ENCODE results near the gene MUS81. TPM values are rescaled to one million over a fixed set of nuclear protein-coding genes. Genes with fewer than 3 reads are reported as not detected.

The MUS81 gene
- total and polyA plus RNA-seq, 9 of the 15 experiments (the other 6 are each of a cell fraction or from before 2014, with no cell fraction given): 13.4 to 118 (median 53.7) TPM

DNA sequence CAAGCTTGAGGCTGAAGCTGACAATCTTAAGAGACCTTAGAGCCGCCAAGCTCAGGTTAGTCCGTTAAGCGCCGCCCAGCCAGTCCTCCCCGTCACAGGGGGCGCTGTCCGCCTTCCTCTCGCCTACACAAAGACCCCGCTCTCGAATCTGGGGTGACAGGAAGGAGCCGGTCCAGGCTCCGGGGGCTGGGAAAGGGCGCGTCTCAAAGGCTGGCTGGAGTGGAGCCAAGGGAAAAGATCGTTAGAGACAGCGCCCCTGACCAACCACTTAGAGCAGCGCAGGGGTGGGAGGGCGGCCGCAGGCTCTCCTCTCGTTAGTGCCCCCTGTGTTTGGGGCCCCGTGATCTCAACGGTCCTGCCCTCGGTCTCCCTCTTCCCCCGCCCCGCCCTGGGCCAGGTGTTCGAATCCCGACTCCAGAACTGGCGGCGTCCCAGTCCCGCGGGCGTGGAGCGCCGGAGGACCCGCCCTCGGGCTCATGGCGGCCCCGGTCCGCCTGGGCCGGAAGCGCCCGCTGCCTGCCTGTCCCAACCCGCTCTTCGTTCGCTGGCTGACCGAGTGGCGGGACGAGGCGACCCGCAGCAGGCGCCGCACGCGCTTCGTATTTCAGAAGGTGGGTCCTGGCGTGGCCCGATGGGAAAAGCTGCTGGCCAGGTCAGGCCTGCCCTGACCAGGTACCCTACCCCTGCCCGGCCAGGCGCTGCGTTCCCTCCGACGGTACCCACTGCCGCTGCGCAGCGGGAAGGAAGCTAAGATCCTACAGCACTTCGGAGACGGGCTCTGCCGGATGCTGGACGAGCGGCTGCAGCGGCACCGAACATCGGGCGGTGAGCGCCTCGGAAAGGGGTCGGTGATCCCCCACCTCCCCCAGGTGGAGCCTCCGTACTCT is at the start of gene MUS81 (continued):
- TF ChIP-seq, protein P1, sequence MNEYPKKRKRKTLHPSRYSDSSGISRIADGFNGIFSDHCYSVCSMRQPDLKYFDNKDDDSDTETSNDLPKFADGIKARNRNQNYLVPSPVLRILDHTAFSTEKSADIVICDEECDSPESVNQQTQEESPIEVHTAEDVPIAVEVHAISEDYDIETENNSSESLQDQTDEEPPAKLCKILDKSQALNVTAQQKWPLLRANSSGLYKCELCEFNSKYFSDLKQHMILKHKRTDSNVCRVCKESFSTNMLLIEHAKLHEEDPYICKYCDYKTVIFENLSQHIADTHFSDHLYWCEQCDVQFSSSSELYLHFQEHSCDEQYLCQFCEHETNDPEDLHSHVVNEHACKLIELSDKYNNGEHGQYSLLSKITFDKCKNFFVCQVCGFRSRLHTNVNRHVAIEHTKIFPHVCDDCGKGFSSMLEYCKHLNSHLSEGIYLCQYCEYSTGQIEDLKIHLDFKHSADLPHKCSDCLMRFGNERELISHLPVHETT (CRISPR knock-in tag; conservative IDR thresholded peaks at IDR 0.05 in 1 of 2, IDR thresholded peaks at IDR 0.05 in 1 of 2): peak in 1 of 2 experiments; percentile 92; a peak in 3 of 4 replicates
- TF ChIP-seq EP400 (IDR thresholded peaks at IDR 0.05) (peak; percentile 92), BRCA1 (IDR thresholded peaks at IDR 0.05) (no peak), BRCA1 (CRISPR knock-in tag; IDR thresholded peaks at IDR 0.05) (peak; percentile 42; the same call in 1 of the 2 replicates), PKNOX1 (IDR thresholded peaks at IDR 0.05) (peak; percentile 96), SMC3 (conservative IDR thresholded peaks at IDR 0.05; ENCODE audit: insufficient read depth, low read depth, low read length) (no peak; the same call in 1 of the 2 replicates), CSDE1 (IDR thresholded peaks at IDR 0.05) (no peak), ZC3H4 (CRISPR knock-in tag; IDR thresholded peaks at IDR 0.05; ENCODE audit: borderline replicate concordance) (peak; percentile 80), ZNF77 (CRISPR knock-in tag; IDR thresholded peaks at IDR 0.05) (no peak), ATF6 (CRISPR knock-in tag; IDR thresholded peaks at IDR 0.05) (0 out of 2 replicates have a peak, but pooled peaks have one; percentile 21)
- TF ChIP-seq, protein P2, sequence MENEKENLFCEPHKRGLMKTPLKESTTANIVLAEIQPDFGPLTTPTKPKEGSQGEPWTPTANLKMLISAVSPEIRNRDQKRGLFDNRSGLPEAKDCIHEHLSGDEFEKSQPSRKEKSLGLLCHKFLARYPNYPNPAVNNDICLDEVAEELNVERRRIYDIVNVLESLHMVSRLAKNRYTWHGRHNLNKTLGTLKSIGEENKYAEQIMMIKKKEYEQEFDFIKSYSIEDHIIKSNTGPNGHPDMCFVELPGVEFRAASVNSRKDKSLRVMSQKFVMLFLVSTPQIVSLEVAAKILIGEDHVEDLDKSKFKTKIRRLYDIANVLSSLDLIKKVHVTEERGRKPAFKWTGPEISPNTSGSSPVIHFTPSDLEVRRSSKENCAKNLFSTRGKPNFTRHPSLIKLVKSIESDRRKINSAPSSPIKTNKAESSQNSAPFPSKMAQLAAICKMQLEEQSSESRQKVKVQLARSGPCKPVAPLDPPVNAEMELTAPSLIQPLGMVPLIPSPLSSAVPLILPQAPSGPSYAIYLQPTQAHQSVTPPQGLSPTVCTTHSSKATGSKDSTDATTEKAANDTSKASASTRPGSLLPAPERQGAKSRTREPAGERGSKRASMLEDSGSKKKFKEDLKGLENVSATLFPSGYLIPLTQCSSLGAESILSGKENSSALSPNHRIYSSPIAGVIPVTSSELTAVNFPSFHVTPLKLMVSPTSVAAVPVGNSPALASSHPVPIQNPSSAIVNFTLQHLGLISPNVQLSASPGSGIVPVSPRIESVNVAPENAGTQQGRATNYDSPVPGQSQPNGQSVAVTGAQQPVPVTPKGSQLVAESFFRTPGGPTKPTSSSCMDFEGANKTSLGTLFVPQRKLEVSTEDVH (IDR thresholded peaks at IDR 0.05; ENCODE audit: low read depth, partially characterized antibody): peak; percentile 77
